GM21825 (cell line): Measurements from ENCODE around the gene ARTN.

ENCODE experiments used
- ATAC-seq: cut with Tn5 transposase; IDR thresholded peaks from one replicate; pipeline ENCODE4 v1.9.1; 2021; ENCODE audit warnings: mild to moderate bottlenecking, moderate library complexity; ENCODE audit not compliant: unreplicated experiment

The ARTN gene

GRCh38 chr1:43921022-43921421, 12.6 kb upstream of the ARTN start:
- ATAC-seq, result no peak

GRCh38 chr1:43924516-43924915, 9.1 kb upstream of the ARTN start:
- ATAC-seq, result no peak

GRCh38 chr1:43925846-43926245, 7.8 kb upstream of the ARTN start:
- ATAC-seq, result no peak

GRCh38 chr1:43930168-43930948, 3.2 kb upstream of the ARTN start:
- no peak for ATAC-seq

- ATAC-seq, result no peak
Measured at GRCh38 chr1:43930949-43931275, 2.7 kb upstream of the ARTN start.

- no peak for ATAC-seq
Measured at GRCh38 chr1:43931711-43932660, 1.6 kb upstream of the ARTN start.

GRCh38 chr1:43932786-43933385, 715 bp upstream of the ARTN start:
- no peak for ATAC-seq

- no peak for ATAC-seq
Measured at GRCh38 chr1:43934101-43934985, 742 bp downstream of the ARTN start.

- no peak for ATAC-seq
Measured at GRCh38 chr1:43934986-43935324, 1.4 kb downstream of the ARTN start.

GRCh38 chr1:43935711-43936427, 2.3 kb downstream of the ARTN start:
- ATAC-seq, result no peak

GRCh38 chr1:43936431-43937151, 3.0 kb downstream of the ARTN start:
- ATAC-seq, result no peak

- ATAC-seq, result no peak
Measured at GRCh38 chr1:43937179-43937865, 3.7 kb downstream of the ARTN start.

GRCh38 chr1:43938383-43938782, 4.8 kb downstream of the ARTN start:
- no peak for ATAC-seq

GRCh38 chr1:43938892-43939587, 5.4 kb downstream of the ARTN start:
- no peak for ATAC-seq

GRCh38 chr1:43942411-43942810, 8.8 kb downstream of the ARTN start:
- ATAC-seq, result no peak

- ATAC-seq, result no peak
Measured at GRCh38 chr1:43944860-43945259, 11.3 kb downstream of the ARTN start.

GRCh38 chr1:43945674-43946235, 12.2 kb downstream of the ARTN start:
- no peak for ATAC-seq
